Activated T-helper 2 cell treated with anti-CD3 and anti-CD28 coated beads, Interferon-gamma antibody, Interleukin-2, Interleukin-4, amounts not matched to agents 10 μg/mL and 5 μg/mL and 100 μg/mL, durations not matched to agents 14 hours and 24 hours and 36 hours (primary cell): ENCODE results near the gene CD300LG. TPM values are rescaled to one million over a fixed set of nuclear protein-coding genes. Genes with fewer than 3 reads are reported as not detected.
A peak's percentile ranks its signal among the peaks of the same experiment; 100 is the strongest.

Source experiments
- DNase-seq: peaks from one replicate; pipeline ENCODE4 v3.0.0; 2021; ENCODE audit warnings: low spot score
- H3K27ac Mint-ChIP-seq: one replicate; pipeline ENCODE4 v1.8.0; 2021; ENCODE audit warnings: mixed read lengths
- H3K27me3 Mint-ChIP-seq: one replicate; pipeline ENCODE4 v1.8.0; 2021; ENCODE audit warnings: low read depth, mixed read lengths
- H3K36me3 Mint-ChIP-seq: one replicate; pipeline ENCODE4 v1.8.0; 2021; ENCODE audit warnings: low read depth, mixed read lengths
- H3K4me1 Mint-ChIP-seq: one replicate; pipeline ENCODE4 v1.8.0; 2021; ENCODE audit warnings: low read depth, mixed read lengths
- H3K4me3 Mint-ChIP-seq: one replicate; pipeline ENCODE4 v1.8.0; 2021; ENCODE audit warnings: low read depth, mild to moderate bottlenecking, moderate library complexity, mixed read lengths
- H3K9me3 Mint-ChIP-seq: one replicate; pipeline ENCODE4 v1.8.0; 2021; ENCODE audit warnings: mixed read lengths
- intact Hi-C: fragments of 100-400 bp; cut with micrococcal nuclease; formaldehyde crosslinking; loops from one replicate; pipeline ENCODE4 v1.15.1; 2023
- total RNA-seq: library from RNA; stranded (reverse); gene quantifications from 2 replicates; pipeline ENCODE4 v1.2.3, GENCODE V29; 2022

The CD300LG gene
- total RNA-seq, 1 donor from 2014 or later = not detected

- H3K36me3 Mint-ChIP-seq = no peaks in the 10 kb centered on the region
- H3K27ac Mint-ChIP-seq = no peak overlapping the region
- H3K27me3 Mint-ChIP-seq = peaks cover 35% of the 10 kb centered on the region
- peak overlapping the region; percentile 78 for H3K4me3 Mint-ChIP-seq
- no peaks in the 10 kb centered on the region for H3K9me3 Mint-ChIP-seq
- peaks cover 5% of the 10 kb centered on the region for H3K4me1 Mint-ChIP-seq
- intact Hi-C loops = no loop called here
- DNase-seq = peak; percentile 79
These were observed 53.3 kb downstream of the CD300LG start for GRCh38 chr17:43900183-43900857.

GRCh38 chr17:43900858-43901754, 54.1 kb downstream of the CD300LG start:
- no peak for DNase-seq
- intact Hi-C loops = no loop called here

GRCh38 chr17:43901861-43902589, 55.0 kb downstream of the CD300LG start:
- no peak overlapping the region for H3K27ac Mint-ChIP-seq
- H3K9me3 Mint-ChIP-seq = no peaks in the 10 kb centered on the region
- intact Hi-C loops = no loop called here
- no peak overlapping the region for H3K4me3 Mint-ChIP-seq
- H3K27me3 Mint-ChIP-seq = peaks cover 42% of the 10 kb centered on the region
- H3K4me1 Mint-ChIP-seq = peaks cover 7% of the 10 kb centered on the region
- no peaks in the 10 kb centered on the region for H3K36me3 Mint-ChIP-seq
- no peak for DNase-seq

More at GRCh38 chr17:43900858-43901754, 54.1 kb downstream of the CD300LG start:
- no peaks in the 10 kb centered on the region for H3K36me3 Mint-ChIP-seq
- peak overlapping the region; percentile 78 for H3K4me3 Mint-ChIP-seq
- no peaks in the 10 kb centered on the region for H3K9me3 Mint-ChIP-seq
- H3K27ac Mint-ChIP-seq = no peak overlapping the region
- peaks cover 5% of the 10 kb centered on the region for H3K4me1 Mint-ChIP-seq
- H3K27me3 Mint-ChIP-seq = peaks cover 38% of the 10 kb centered on the region

- Mint-ChIP-seq H3K4me1 (peaks cover 7% of the 10 kb centered on the region), H3K27me3 (peaks cover 56% of the 10 kb centered on the region), H3K4me3 (no peak overlapping the region), H3K27ac (no peak overlapping the region), H3K9me3 (no peaks in the 10 kb centered on the region), H3K36me3 (no peaks in the 10 kb centered on the region)
- no peak for DNase-seq
- intact Hi-C loops = no loop called here
These were observed 58.5 kb downstream of the CD300LG start for GRCh38 chr17:43905400-43905984.

- Mint-ChIP-seq H3K36me3 (no peaks in the 10 kb centered on the region), H3K4me3 (no peak overlapping the region), H3K27ac (no peak overlapping the region), H3K27me3 (peaks cover 54% of the 10 kb centered on the region), H3K9me3 (no peaks in the 10 kb centered on the region), H3K4me1 (peaks cover 2% of the 10 kb centered on the region)
- intact Hi-C loops = no loop called here
- DNase-seq = no peak
These were observed 59.2 kb downstream of the CD300LG start for GRCh38 chr17:43905985-43906852.

- no peak for DNase-seq
- H3K27me3 Mint-ChIP-seq = peaks cover 49% of the 10 kb centered on the region
- no peak overlapping the region for H3K4me3 Mint-ChIP-seq
- H3K9me3 Mint-ChIP-seq = no peaks in the 10 kb centered on the region
- peaks cover 2% of the 10 kb centered on the region for H3K4me1 Mint-ChIP-seq
- H3K27ac Mint-ChIP-seq = no peak overlapping the region
- H3K36me3 Mint-ChIP-seq = no peaks in the 10 kb centered on the region
- intact Hi-C loops = no loop called here
These were observed 60.0 kb downstream of the CD300LG start for GRCh38 chr17:43906951-43907424.

- peaks cover 49% of the 10 kb centered on the region for H3K27me3 Mint-ChIP-seq
- DNase-seq = peak; percentile 20
- H3K4me1 Mint-ChIP-seq = peaks cover 2% of the 10 kb centered on the region
- H3K36me3 Mint-ChIP-seq = no peaks in the 10 kb centered on the region
- intact Hi-C loops = no loop called here
- H3K9me3 Mint-ChIP-seq = no peaks in the 10 kb centered on the region
- no peak within 1 kb of the TSS for H3K27ac Mint-ChIP-seq
- H3K4me3 Mint-ChIP-seq = no peak within 1 kb of the TSS
These were observed 60.5 kb downstream of the CD300LG start, which contains the start of gene MPP2 for GRCh38 chr17:43907425-43907981. Gene MPP2 (minus strand): TSS chr17:43907536. CDS start chr17:43904460, 3,076 bp downstream.

GRCh38 chr17:43907998-43908721, 61.2 kb downstream of the CD300LG start:
- H3K9me3 Mint-ChIP-seq = no peaks in the 10 kb centered on the region
- no peak overlapping the region for H3K4me3 Mint-ChIP-seq
- DNase-seq = peak; percentile 36
- H3K27me3 Mint-ChIP-seq = peaks cover 49% of the 10 kb centered on the region
- H3K36me3 Mint-ChIP-seq = no peaks in the 10 kb centered on the region
- H3K4me1 Mint-ChIP-seq = peaks cover 2% of the 10 kb centered on the region
- intact Hi-C loops = no loop called here
- H3K27ac Mint-ChIP-seq = no peak overlapping the region

- H3K9me3 Mint-ChIP-seq = no peaks in the 10 kb centered on the region
- H3K27ac Mint-ChIP-seq = no peak overlapping the region
- DNase-seq = no peak
- peaks cover 35% of the 10 kb centered on the region for H3K27me3 Mint-ChIP-seq
- intact Hi-C loops = loop anchor here (2.0 kb wide), 1 partner anchor 85 kb away; no protein-coding TSS in a partner anchor
- H3K36me3 Mint-ChIP-seq = no peaks in the 10 kb centered on the region
- H3K4me1 Mint-ChIP-seq = peaks cover 2% of the 10 kb centered on the region
- no peak overlapping the region for H3K4me3 Mint-ChIP-seq
These were observed 62.7 kb downstream of the CD300LG start for GRCh38 chr17:43909537-43910231.

- intact Hi-C loops = loop anchor here (2.0 kb wide), 1 partner anchor 83 kb away; no protein-coding TSS in a partner anchor
- peaks cover 4% of the 10 kb centered on the region for H3K4me1 Mint-ChIP-seq
- no peak overlapping the region for H3K27ac Mint-ChIP-seq
- DNase-seq = no peak
- H3K27me3 Mint-ChIP-seq = peaks cover 22% of the 10 kb centered on the region
- H3K4me3 Mint-ChIP-seq = no peak overlapping the region
- H3K36me3 Mint-ChIP-seq = no peaks in the 10 kb centered on the region
- H3K9me3 Mint-ChIP-seq = no peaks in the 10 kb centered on the region
These were observed 64.9 kb downstream of the CD300LG start for GRCh38 chr17:43911904-43912303.
